DMS114 treated with DMSO at 0.1 percent for 48 hours (cell line): Measurements from ENCODE around the gene SRP14.

ENCODE experiments used
- DNase-seq: peaks from one replicate; lab custom pipeline; 2025; ENCODE audit not compliant: unreplicated experiment; lab: John Stamatoyannopoulos, UW

SRP14 gene

GRCh38 chr15:39990706-39991105, 48.3 kb downstream of the SRP14 start:
- DNase-seq = no peak

GRCh38 chr15:39987821-39988220, 51.2 kb downstream of the SRP14 start:
- no peak for DNase-seq
